NCI-H2171 (cell line): Measurements from ENCODE around the gene TMEM213.

Experiments used
- DNase-seq: peaks from one replicate; lab custom pipeline; 2025; lab: John Stamatoyannopoulos, UW

Gene TMEM213, protein sequence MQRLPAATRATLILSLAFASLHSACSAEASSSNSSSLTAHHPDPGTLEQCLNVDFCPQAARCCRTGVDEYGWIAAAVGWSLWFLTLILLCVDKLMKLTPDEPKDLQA

DNA sequence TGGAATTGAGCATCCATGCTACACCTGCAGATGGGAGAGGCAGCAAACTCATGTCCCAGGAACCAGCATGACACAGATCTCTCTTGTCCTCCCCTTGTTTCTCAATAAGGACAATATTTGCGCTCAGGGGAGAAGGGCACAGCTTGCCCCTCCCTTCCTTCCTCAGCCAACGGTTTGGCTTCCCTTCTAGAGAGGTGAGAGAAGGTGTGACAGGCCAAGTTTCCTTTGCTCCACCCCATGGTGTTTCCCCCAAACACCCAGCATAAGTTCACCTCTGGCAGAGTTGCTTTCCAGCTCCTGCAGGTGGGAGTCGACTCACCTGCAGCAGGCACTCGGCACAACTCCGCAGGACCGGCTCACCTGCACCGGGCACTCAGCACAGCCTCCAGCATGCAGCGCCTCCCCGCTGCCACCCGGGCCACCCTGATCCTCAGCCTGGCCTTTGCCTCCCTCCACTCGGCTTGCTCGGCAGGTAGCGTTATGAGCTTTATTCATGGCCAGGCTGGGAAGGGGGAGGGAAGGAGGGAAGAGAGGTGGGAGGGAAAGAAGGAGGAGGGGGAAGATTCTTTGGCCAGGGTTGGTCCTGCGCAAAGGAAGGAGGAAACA, at the start of gene TMEM213, which contains the start of gene ATP6V0A4:
Gene TMEM213 (plus strand): TSS at position 280 of the 606 bp plus-strand sequence. CDS start 111 bp downstream, at position 391.
Gene ATP6V0A4 (minus strand): TSS at position 482 of the 606 bp plus-strand sequence. CDS start 26,949 bp downstream, outside the sequence.
- DNase-seq = no peak

DNA sequence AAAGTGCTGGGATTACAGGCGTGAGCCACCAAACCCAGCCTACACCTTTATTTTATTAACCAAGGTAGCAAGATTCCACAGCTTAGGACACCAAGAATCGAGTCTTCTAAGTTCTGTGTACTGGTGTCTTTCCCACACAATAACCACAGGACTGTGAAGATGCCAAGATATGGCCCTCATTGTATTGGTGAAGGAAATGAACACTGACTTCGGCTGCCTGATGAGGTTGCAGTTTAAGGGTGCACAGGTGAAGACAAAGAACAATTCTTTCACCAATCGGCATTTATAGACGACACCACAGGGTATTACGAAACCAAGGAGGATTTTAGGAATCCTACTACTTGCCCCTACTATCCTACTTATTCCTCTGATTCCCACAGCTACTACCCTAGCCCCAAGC, 49.1 kb upstream of the TMEM213 start:
- no peak for DNase-seq

- DNase-seq = no peak
These were observed 47.8 kb upstream of the TMEM213 start for GRCh38 chr7:138749960-138750359.

- no peak for DNase-seq
These were observed 47.3 kb upstream of the TMEM213 start for GRCh38 chr7:138750473-138750872.

GRCh38 chr7:138750901-138751464, 46.8 kb upstream of the TMEM213 start:
- no peak for DNase-seq

DNA sequence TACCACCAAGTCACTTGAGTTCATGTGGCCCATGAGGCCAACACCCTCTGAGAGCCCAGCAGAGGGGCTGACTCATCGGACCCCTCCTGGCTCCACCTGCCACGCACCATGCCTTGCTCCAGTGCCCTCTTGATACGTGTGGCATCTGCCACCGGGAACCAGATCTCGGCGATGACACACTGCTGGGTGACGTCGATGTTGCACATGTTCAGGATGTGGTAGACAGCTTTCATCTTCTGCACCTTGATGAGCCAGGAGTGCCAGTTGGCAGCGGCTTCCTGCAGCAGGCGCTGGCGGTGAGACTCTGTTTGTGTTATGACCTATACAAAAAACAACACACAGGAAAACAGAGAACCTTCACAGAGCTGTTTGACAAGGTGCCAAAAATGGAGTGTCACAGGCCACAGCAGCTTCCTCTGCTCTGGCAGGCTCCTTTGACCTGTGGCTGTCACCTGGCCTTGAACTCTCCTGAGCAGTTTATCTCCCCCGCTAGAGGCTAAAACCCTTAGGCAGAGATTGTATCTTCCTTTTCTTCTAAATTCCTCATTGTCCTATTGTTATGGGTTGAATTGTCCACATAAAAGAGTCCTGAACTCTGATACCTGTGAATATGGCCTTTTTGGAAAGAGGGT, 45.2 kb upstream of the TMEM213 start:
- DNase-seq = peak; percentile 89

GRCh38 chr7:138753150-138753518, 44.7 kb upstream of the TMEM213 start:
- no peak for DNase-seq

DNA sequence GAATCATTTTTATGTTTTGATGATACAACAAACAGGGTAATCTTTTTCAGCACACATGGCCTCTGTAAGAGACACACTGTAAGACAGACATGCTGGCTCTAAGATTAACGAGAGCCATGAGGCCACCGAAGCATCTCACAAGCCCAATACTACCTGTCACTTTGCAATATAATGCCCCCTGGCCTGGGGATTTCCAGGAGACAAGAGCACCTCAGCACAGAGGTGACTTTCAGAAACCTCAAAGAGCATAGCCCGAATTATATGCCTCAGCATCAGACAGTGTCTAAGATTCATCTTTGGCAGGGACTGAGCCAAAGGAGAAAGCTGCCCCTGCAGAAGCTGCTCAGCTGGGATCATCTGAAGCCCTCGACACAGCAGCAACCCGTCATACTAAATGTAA, 44.2 kb upstream of the TMEM213 start:
- DNase-seq = no peak

GRCh38 chr7:138755331-138755747, 42.5 kb upstream of the TMEM213 start:
- no peak for DNase-seq

- no peak for DNase-seq
These were observed 41.8 kb upstream of the TMEM213 start for GRCh38 chr7:138755842-138756590.

- DNase-seq = no peak
These were observed 41.1 kb upstream of the TMEM213 start for GRCh38 chr7:138756591-138757242.

DNA sequence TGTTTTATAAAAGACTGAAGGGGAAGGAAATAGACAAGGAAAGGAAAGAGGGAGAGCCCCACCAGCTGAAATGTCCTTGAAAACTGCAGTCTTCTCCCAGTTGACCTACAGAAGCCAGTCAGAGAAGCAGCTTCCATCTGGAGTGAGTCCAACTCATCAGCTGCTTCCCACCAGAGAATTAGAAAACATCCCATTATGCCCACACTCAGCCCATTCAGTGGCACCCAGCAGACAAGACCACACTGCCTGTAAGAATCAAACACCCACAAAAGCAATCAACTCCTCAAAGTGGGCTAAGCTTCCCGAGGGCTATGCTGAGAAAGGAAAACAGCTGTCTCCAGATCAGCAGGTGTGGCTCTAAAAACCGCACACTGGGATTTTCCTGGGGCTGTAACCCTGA, 29.6 kb upstream of the TMEM213 start:
- no peak for DNase-seq

DNA sequence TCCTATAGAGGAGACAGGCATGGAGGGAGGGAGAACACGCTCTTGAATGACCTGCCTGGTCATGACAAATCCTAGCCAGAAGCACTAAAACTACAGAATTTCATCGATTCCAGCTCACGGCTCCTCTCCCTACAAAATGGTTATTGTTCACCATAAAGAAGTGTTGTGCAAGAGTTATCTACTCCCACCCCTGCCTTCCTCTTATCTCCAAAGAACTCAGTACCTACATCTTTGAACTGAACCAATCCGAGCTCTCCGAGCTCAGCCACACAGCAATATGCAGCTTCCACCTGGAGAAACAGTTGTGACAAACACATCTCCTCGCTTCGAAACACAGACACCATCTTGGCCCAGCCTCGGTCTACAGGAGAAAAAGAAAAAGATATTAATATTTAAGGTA, 26.9 kb upstream of the TMEM213 start:
- no peak for DNase-seq

GRCh38 chr7:138773176-138773575, 24.6 kb upstream of the TMEM213 start:
- DNase-seq = no peak

DNA sequence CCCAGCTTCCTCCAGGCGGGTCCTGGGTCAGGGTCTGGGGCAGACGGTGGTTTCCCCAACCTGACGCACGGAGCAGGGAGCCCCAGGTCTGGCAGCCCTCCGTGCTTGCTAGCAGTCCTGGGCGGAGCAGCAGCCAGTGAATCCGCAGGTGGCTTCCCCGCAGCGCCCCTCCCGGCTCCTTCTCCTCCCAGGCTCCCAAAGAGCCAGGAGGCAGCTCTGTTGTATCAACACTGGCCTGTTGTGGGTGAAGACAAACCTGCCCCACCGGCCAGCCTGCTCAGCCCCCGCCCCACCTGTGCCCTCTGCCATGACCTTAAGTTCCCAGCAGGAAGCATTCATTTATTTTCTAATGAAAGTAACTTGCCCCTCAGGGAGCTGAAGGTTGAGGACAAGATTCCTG, 24.0 kb upstream of the TMEM213 start:
- DNase-seq = no peak

GRCh38 chr7:138776166-138776833, 21.5 kb upstream of the TMEM213 start:
- DNase-seq = no peak

GRCh38 chr7:138781004-138781403, 16.8 kb upstream of the TMEM213 start:
- DNase-seq = no peak

GRCh38 chr7:138784692-138785091, 13.1 kb upstream of the TMEM213 start:
- no peak for DNase-seq

- DNase-seq = no peak
These were observed 12.0 kb upstream of the TMEM213 start for GRCh38 chr7:138785587-138786437.

- DNase-seq = no peak
These were observed 1.7 kb upstream of the TMEM213 start for GRCh38 chr7:138796038-138796615.
